ENCODE results near the gene FKBP8. TPM values are rescaled to one million over a fixed set of nuclear protein-coding genes. Genes with fewer than 3 reads are reported as not detected.

Gene FKBP8
- total RNA-seq, 2 donors from 2014 or later, result 326 to 536 TPM

DNA sequence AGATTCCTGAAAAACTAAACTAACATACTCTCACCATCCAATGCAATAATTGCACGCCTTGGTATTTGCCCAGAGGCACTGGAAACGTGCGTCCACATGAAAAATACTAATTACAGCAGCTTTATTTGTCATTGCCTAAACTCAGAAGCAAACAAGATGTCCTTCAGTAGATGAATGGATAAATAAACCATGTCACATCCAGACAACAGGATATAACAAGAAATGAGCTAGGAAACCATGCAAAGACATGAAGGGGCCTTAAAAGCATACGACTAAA, 46.5 kb downstream of the FKBP8 start:
- 63% methylated on average over 4 of the region's 4 CpGs for WGBS
- Histone ChIP-seq H3K4me3 (no peak overlapping the region), H3K27ac (no peak overlapping the region), H3K27me3 (replicated peaks; ENCODE audit: insufficient read depth) (no peaks in the 10 kb centered on the region), H3K9me3 (no peaks in the 10 kb centered on the region), H3K36me3 (no peaks in the 10 kb centered on the region), H3K4me1 (replicated peaks) (peaks cover 7% of the 10 kb centered on the region)
- no peak for DNase-seq (ENCODE audit: low spot score)
- intact Hi-C loops (cut with DNase I), result no loop called here
- TF ChIP-seq, protein P1, sequence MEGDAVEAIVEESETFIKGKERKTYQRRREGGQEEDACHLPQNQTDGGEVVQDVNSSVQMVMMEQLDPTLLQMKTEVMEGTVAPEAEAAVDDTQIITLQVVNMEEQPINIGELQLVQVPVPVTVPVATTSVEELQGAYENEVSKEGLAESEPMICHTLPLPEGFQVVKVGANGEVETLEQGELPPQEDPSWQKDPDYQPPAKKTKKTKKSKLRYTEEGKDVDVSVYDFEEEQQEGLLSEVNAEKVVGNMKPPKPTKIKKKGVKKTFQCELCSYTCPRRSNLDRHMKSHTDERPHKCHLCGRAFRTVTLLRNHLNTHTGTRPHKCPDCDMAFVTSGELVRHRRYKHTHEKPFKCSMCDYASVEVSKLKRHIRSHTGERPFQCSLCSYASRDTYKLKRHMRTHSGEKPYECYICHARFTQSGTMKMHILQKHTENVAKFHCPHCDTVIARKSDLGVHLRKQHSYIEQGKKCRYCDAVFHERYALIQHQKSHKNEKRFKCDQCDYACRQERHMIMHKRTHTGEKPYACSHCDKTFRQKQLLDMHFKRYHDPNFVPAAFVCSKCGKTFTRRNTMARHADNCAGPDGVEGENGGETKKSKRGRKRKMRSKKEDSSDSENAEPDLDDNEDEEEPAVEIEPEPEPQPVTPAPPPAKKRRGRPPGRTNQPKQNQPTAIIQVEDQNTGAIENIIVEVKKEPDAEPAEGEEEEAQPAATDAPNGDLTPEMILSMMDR (IDR thresholded peaks at IDR 0.05), result no peak
- TF ChIP-seq POLR2AphosphoS5 (IDR thresholded peaks at IDR 0.05) (no peak), POLR2A (IDR thresholded peaks at IDR 0.05) (no peak)

GRCh38 chr19:18496167-18496979, 47.0 kb downstream of the FKBP8 start:
- H3K27me3 ChIP-seq (replicated peaks; ENCODE audit: insufficient read depth), result no peaks in the 10 kb centered on the region
- no peaks in the 10 kb centered on the region for H3K9me3 ChIP-seq
- no peak overlapping the region for H3K27ac ChIP-seq
- no peaks in the 10 kb centered on the region for H3K36me3 ChIP-seq
- no peak for DNase-seq (ENCODE audit: low spot score)
- TF ChIP-seq POLR2A (IDR thresholded peaks at IDR 0.05) (no peak), POLR2AphosphoS5 (IDR thresholded peaks at IDR 0.05) (no peak)
- TF ChIP-seq, protein P1 (IDR thresholded peaks at IDR 0.05), result no peak
- no peak overlapping the region for H3K4me3 ChIP-seq
- intact Hi-C loops (cut with DNase I), result no loop called here
- peaks cover 7% of the 10 kb centered on the region for H3K4me1 ChIP-seq (replicated peaks)
- WGBS, result 63% methylated on average over 11 of the region's 11 CpGs

GRCh38 chr19:18495204-18495911, 48.0 kb downstream of the FKBP8 start:
- no peaks in the 10 kb centered on the region for H3K9me3 ChIP-seq
- DNase-seq (ENCODE audit: low spot score), result no peak
- H3K36me3 ChIP-seq, result no peaks in the 10 kb centered on the region
- H3K4me3 ChIP-seq, result no peak overlapping the region
- WGBS, result 83% methylated on average over 14 of the region's 14 CpGs
- H3K4me1 ChIP-seq (replicated peaks), result peaks cover 7% of the 10 kb centered on the region
- no peaks in the 10 kb centered on the region for H3K27me3 ChIP-seq (replicated peaks; ENCODE audit: insufficient read depth)
- no peak overlapping the region for H3K27ac ChIP-seq
- intact Hi-C loops (cut with DNase I), result no loop called here
- TF ChIP-seq POLR2AphosphoS5 (IDR thresholded peaks at IDR 0.05) (no peak), POLR2A (IDR thresholded peaks at IDR 0.05) (no peak)
- TF ChIP-seq, protein P1 (IDR thresholded peaks at IDR 0.05), result no peak

DNA sequence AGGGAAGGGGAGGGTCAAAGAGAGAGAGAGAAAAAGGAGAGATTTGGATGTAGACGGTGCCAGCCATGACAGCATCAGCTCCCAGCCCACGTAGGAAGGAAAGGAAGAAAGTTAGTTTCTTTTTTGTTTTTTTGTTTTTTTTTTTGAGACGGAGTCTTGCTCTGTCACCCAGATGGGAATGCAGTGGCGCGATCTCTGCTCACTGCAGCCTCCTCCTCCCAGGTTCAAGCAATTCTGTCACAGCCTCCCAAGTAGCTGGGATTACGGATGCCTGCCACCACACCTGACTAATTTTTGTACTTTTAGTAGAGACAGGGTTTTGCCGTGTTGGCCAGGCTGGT, 49.1 kb downstream of the FKBP8 start:
- TF ChIP-seq POLR2A (IDR thresholded peaks at IDR 0.05), result no peak
- TF ChIP-seq POLR2AphosphoS5 (IDR thresholded peaks at IDR 0.05), result no peak
- TF ChIP-seq, protein P1 (IDR thresholded peaks at IDR 0.05), result no peak
- Histone ChIP-seq H3K4me1 (replicated peaks) (peaks cover 7% of the 10 kb centered on the region), H3K27me3 (replicated peaks; ENCODE audit: insufficient read depth) (no peaks in the 10 kb centered on the region), H3K9me3 (no peaks in the 10 kb centered on the region), H3K36me3 (no peaks in the 10 kb centered on the region), H3K27ac (peak overlapping the region in 1 of 2 donors; percentile 21), H3K4me3 (no peak overlapping the region)
- WGBS, result 61% methylated on average over 7 of the region's 7 CpGs
- intact Hi-C loops (cut with DNase I), result no loop called here
- no peak for DNase-seq (ENCODE audit: low spot score)

Measured in prostate gland (tissue), 2 donors.